Heart left ventricle (tissue), 16 donors: ENCODE results near the gene USP34. TPM values are rescaled to one million over a fixed set of nuclear protein-coding genes. Genes with fewer than 3 reads are reported as not detected.
A peak's percentile ranks its signal among the peaks of the same experiment; 100 is the strongest.

Experiments used
- ATAC-seq, 4 donors: fragments of 200-7000 bp; cut with Tn5 transposase; one replicate each; pipeline ENCODE4 v1.9.1; 2020 to 2022; ENCODE audit warnings: moderate library complexity in 4 of 4, mild to moderate bottlenecking in 3 of 4, moderate number of reproducible peaks in 1 of 4
- DNase-seq, 5 donors: peaks; one replicate each; pipeline ENCODE4 v3.0.0-alpha.2; 2020
- H3K27ac ChIP-seq, 12 donors: fragments of 200-600 bp; sonication (generic) in 4 of 12; one replicate each; pipeline versions ENCODE4 v1.5.0 to v1.8.0; 2016 to 2022; ENCODE audit warnings: mild to moderate bottlenecking in 2 of 12
- H3K27me3 ChIP-seq, 9 donors: fragments of 200-600 bp; sonication (generic) in 2 of 9; one replicate each; pipeline versions ENCODE4 v1.5.1 to v1.8.0; 2016 to 2022; ENCODE audit warnings: mild to moderate bottlenecking in 3 of 9
- H3K36me3 ChIP-seq, 9 donors: fragments of 200-600 bp; sonication (generic) in 2 of 9; one replicate each; pipeline versions ENCODE4 v1.5.0 to v1.8.0; 2018 to 2022; ENCODE audit warnings: mild to moderate bottlenecking in 2 of 9
- H3K4me1 ChIP-seq, 12 donors: fragments of 200-600 bp; sonication (generic) in 4 of 12; one replicate each; pipeline versions ENCODE4 v1.5.0 to v1.8.0; 2016 to 2022; ENCODE audit warnings: mild to moderate bottlenecking in 3 of 12
- H3K4me3 ChIP-seq, 12 donors: fragments of 200-600 bp; sonication (generic) in 4 of 12; one replicate each; pipeline versions ENCODE4 v1.5.0 to v1.8.0; 2017 to 2022; ENCODE audit warnings: mild to moderate bottlenecking in 9 of 12, moderate library complexity in 4 of 12
- H3K9me3 ChIP-seq, 12 donors: fragments of 200-600 bp; sonication (generic) in 4 of 12; one replicate each; pipeline versions ENCODE4 v1.5.0 to v1.8.0; 2016 to 2022; ENCODE audit warnings: mild to moderate bottlenecking in 1 of 12
- POLR2A ChIP-seq, 2 donors: fragments of 450-650 bp; IDR thresholded peaks; one replicate each; pipeline ENCODE4 v1.6.1; 2017; ENCODE audit warnings: antibody characterized with exemption in 2 of 2, mild to moderate bottlenecking in 2 of 2, moderate library complexity in 2 of 2
- WGBS, 4 donors: extraction: QIAGEN DNeasy Blood & Tissue Kit in 2 of 4; methylation state at CpG; one replicate each; pipeline versions ENCODE4 v1.1.5 to v1.1.7; 2013 to 2018; 5-methylcytosine and 5-hydroxymethylcytosine counted together
- intact Hi-C, 10 donors: fragments of 100-400 bp; cut with DNase I; formaldehyde crosslinking; loops; one replicate each; pipeline versions ENCODE4 v1.11.1 to v1.14.2; 2022
- polyA plus RNA-seq, 2 donors: library from polyadenylated mRNA; stranded (reverse); fragments of 200-250 nt; gene quantifications; one replicate each; pipeline ENCODE4 v1.2.3, GENCODE V29; 2013
- total RNA-seq, 9 donors: library from RNA; depleted of rRNA in 2 of 9; stranded (reverse); fragments of >200 nt in 2 of 9; fragmentation: NEBNext Ultra II Directional in 3 of 9; extraction: Animal tissue kit (Norgen Biotek cat#: 25700) in 3 of 9; gene quantifications; one replicate each; pipeline versions ENCODE4 v1.1.0 to v1.2.4, GENCODE V29; 2016 to 2023
- TF ChIP-seq, protein P1 (sequence below), 12 donors: fragments of 200-600 bp; sonication (generic) in 4 of 12; IDR thresholded peaks; one replicate each; pipeline versions ENCODE4 v1.5.0 to v1.8.0; 2018 to 2022; ENCODE audit warnings: antibody characterized with exemption in 12 of 12, mild to moderate bottlenecking in 5 of 12
- donor health status: ischemic (EF 13 %, LVEDD 7.1; RV severe dilation, severe dysfunction).
- donor health status: healthy with polysubstance abuse.
- donor health status: DM: no; HTN: yes; CAD: no.
- donor health status: DM: no; HTN: no; CAD: no.
- donor health status: ischemic (EF 25% LVEDD 6.9; RV normal size, moderate dysfunction).
- donor health status: ischemic (EF 25% LVEDD 5.7; RV mildly dilated, moderate dysfunction).
- donor health status: healthy.
- donor health status: DM: yes; HTN: yes; CAD: no.
- donor health status: ischemic (EF 35%, LVEDD 5.7; RV mildly dilated, moderate dysfunction).
- donor health status: nonischemic (EF 11% LVEDD 7.7; RV severe dilation, severe dysfunction).
- donor health status: DM: yes; HTN: yes; CAD: no.
- donor health status: PGD.
- donor health status: ischemic (EF 29% LVEDD 5.4; RV normal size, mild dysfunction).
- donor health status: nonischemic (EF 23%, LVEDD 6.1; RV moderate dilation, normal function).

USP34 gene
- total and polyA plus RNA-seq, 11 donors: 33.3 to 82.8 (median 60.6) TPM

- ATAC-seq: no peak
- Histone ChIP-seq H3K27me3 (no peaks in the 10 kb centered on the region), H3K9me3 (no peaks in the 10 kb centered on the region), H3K4me3 (peak overlapping the region in 3 of 12 donors; percentile 61 to 79 (median 73)), H3K36me3 (peaks cover 0 to 31% (median 22%) of the 10 kb centered on the region in 9 donors), H3K4me1 (peaks cover 0 to 16% (median 5%) of the 10 kb centered on the region in 12 donors), H3K27ac (peak overlapping the region in 1 of 12 donors; percentile 76)
- WGBS, 4 donors: 95 to 99% (median 98%) methylated on average over 2 of the region's 2 CpGs
- no peak for DNase-seq
- intact Hi-C loops: loop anchor here in 3 of 10 donors (2.0 kb wide), 1 partner anchor 31 kb away; no protein-coding TSS in a partner anchor
- no peak for TF ChIP-seq POLR2A (IDR thresholded peaks at IDR 0.05)
- TF ChIP-seq, protein P1, sequence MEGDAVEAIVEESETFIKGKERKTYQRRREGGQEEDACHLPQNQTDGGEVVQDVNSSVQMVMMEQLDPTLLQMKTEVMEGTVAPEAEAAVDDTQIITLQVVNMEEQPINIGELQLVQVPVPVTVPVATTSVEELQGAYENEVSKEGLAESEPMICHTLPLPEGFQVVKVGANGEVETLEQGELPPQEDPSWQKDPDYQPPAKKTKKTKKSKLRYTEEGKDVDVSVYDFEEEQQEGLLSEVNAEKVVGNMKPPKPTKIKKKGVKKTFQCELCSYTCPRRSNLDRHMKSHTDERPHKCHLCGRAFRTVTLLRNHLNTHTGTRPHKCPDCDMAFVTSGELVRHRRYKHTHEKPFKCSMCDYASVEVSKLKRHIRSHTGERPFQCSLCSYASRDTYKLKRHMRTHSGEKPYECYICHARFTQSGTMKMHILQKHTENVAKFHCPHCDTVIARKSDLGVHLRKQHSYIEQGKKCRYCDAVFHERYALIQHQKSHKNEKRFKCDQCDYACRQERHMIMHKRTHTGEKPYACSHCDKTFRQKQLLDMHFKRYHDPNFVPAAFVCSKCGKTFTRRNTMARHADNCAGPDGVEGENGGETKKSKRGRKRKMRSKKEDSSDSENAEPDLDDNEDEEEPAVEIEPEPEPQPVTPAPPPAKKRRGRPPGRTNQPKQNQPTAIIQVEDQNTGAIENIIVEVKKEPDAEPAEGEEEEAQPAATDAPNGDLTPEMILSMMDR (IDR thresholded peaks at IDR 0.05): no peak
These were observed 324.9 kb downstream of the USP34 start for GRCh38 chr2:61145990-61146389.

GRCh38 chr2:61144697-61145268, 326.1 kb downstream of the USP34 start:
- peaks cover 0 to 19% (median 15%) of the 10 kb centered on the region in 9 donors for H3K36me3 ChIP-seq
- TF ChIP-seq, protein P1 (IDR thresholded peaks at IDR 0.05): peak in 1 of 12 donors; percentile 15
- peak in 1 of 2 donors; percentile 74 for TF ChIP-seq POLR2A (IDR thresholded peaks at IDR 0.05)
- DNase-seq (peak; percentile 96 to 98 (median 96)), ATAC-seq (peak; percentile 98 to 99 (median 99))
- intact Hi-C loops: loop anchor here in 3 of 10 donors (2.0 kb wide), 1 partner anchor 32 kb away; no protein-coding TSS in a partner anchor
- peak overlapping the region; percentile 14 to 93 (median 83) for H3K27ac ChIP-seq
- peaks cover 0 to 16% (median 5%) of the 10 kb centered on the region in 12 donors for H3K4me1 ChIP-seq
- H3K4me3 ChIP-seq: peak overlapping the region; percentile 41 to 79 (median 65)
- no peaks in the 10 kb centered on the region for H3K27me3 ChIP-seq
- no peaks in the 10 kb centered on the region for H3K9me3 ChIP-seq
- 2 to 6% (median 5%) methylated on average over 24 to 31 of the region's 31 CpGs for WGBS, 4 donors

DNA sequence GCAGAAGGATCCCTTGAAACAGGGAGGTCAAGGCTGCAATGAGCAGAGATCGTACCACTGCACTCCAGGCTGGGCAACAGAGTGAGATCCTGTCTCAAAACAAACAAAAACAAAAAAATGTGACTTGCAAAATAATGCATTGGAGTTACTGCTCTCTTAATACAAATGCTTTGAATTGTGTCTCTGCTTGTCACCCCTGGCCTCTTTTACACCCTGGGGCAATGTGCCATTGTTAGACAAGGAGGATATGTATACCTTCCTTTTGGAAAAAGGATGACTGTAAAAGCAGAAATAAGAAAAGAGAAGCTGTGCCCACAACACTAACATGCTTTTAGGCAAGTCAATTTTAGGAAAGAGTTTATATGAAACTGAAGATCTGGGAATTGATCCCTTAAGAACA, 329.7 kb downstream of the USP34 start:
- no peak for DNase-seq

DNA sequence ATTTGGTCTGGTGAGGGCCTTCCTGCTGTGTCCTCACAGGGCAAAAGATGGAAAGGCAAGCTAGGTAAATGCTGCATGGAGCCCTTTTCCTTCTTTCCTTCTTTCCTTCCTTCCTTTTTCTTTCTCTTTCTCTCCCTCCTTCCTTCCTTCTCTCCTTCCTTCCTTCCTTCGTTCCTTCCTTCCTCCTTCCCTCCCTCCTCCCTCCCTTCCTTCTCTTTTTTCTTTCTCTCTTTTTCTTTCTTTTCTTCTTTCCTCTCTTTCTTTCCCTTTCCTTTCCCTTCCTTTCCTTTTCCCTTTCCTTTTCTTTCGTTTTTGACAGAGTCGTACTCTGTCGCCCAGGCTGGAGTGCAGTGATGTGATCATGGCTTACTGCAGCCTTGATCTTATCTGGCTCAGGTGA, 332.0 kb downstream of the USP34 start:
- WGBS, 4 donors: 75 to 87% (median 82%) methylated on average over 4 of the region's 4 CpGs
- H3K36me3 ChIP-seq: no peaks in the 10 kb centered on the region
- intact Hi-C loops: no loop called here
- H3K27me3 ChIP-seq: no peaks in the 10 kb centered on the region
- TF ChIP-seq, protein P1 (IDR thresholded peaks at IDR 0.05): no peak
- TF ChIP-seq POLR2A (IDR thresholded peaks at IDR 0.05): no peak
- no peak overlapping the region for H3K4me3 ChIP-seq
- H3K9me3 ChIP-seq: no peaks in the 10 kb centered on the region
- no peak overlapping the region for H3K27ac ChIP-seq
- H3K4me1 ChIP-seq: no peaks in the 10 kb centered on the region
- DNase-seq (no peak), ATAC-seq (no peak)

More for the DNA sequence above, 329.7 kb downstream of the USP34 start:
- WGBS, 4 donors: 86 to 96% (median 92%) methylated on average over 1 of the region's 1 CpG
- intact Hi-C loops: no loop called here
- H3K4me3 ChIP-seq: no peak overlapping the region
- TF ChIP-seq, protein P1 (IDR thresholded peaks at IDR 0.05): no peak
- TF ChIP-seq POLR2A (IDR thresholded peaks at IDR 0.05): no peak
- no peak for ATAC-seq
- no peaks in the 10 kb centered on the region for H3K9me3 ChIP-seq
- no peak overlapping the region for H3K27ac ChIP-seq
- H3K27me3 ChIP-seq: no peaks in the 10 kb centered on the region
- no peaks in the 10 kb centered on the region for H3K36me3 ChIP-seq
- peaks cover 0 to 15% (median 5%) of the 10 kb centered on the region in 12 donors for H3K4me1 ChIP-seq

Other genes with a start within 250 kb of the USP34 start
- 10 to 100 TPM; 39.2 to 89.5 (median 74.6) TPM for gene XPO1, start 67.3 kb upstream of the USP34 start, total RNA-seq
- 100 to 1,000 TPM in 1 of 2 donors, 10 to 100 TPM in 1; 31.1 to 110 TPM for gene XPO1, start 67.3 kb upstream of the USP34 start, polyA plus RNA-seq